ENCODE data around the gene LRRC39. TPM values are rescaled to one million over a fixed set of nuclear protein-coding genes. Genes with fewer than 3 reads are reported as not detected.

Gene LRRC39
- total RNA-seq, 1 donor from 2014 or later = 0.73 TPM

GRCh38 chr1:100109554-100110066 is 68.4 kb downstream of the LRRC39 start:
- Mint-ChIP-seq H3K36me3 (ENCODE audit: unreplicated experiment) (peaks cover 7% of the 10 kb centered on the region), H3K27me3 (ENCODE audit: unreplicated experiment) (no peaks in the 10 kb centered on the region), H3K4me1 (ENCODE audit: unreplicated experiment) (peaks cover 3% of the 10 kb centered on the region), H3K4me3 (ENCODE audit: unreplicated experiment) (no peak overlapping the region), H3K9me3 (ENCODE audit: unreplicated experiment) (no peaks in the 10 kb centered on the region), H3K27ac (ENCODE audit: unreplicated experiment) (no peak overlapping the region)
- no peak for DNase-seq (ENCODE audit: extremely low spot score, unreplicated experiment)
- no peak for TF ChIP-seq CTCF (IDR thresholded peaks at IDR 0.05)

GRCh38 chr1:100107696-100108095 is 70.4 kb downstream of the LRRC39 start:
- no peak overlapping the region for H3K27ac Mint-ChIP-seq (ENCODE audit: unreplicated experiment)
- no peak overlapping the region for H3K4me3 Mint-ChIP-seq (ENCODE audit: unreplicated experiment)
- no peaks in the 10 kb centered on the region for H3K27me3 Mint-ChIP-seq (ENCODE audit: unreplicated experiment)

GRCh38 chr1:100101564-100101963 is 76.5 kb downstream of the LRRC39 start:
- TF ChIP-seq CTCF (IDR thresholded peaks at IDR 0.05) = no peak
- Mint-ChIP-seq H3K36me3 (ENCODE audit: unreplicated experiment) (peaks cover 13% of the 10 kb centered on the region), H3K4me3 (ENCODE audit: unreplicated experiment) (no peak overlapping the region), H3K4me1 (ENCODE audit: unreplicated experiment) (no peaks in the 10 kb centered on the region), H3K27ac (ENCODE audit: unreplicated experiment) (no peak overlapping the region), H3K9me3 (ENCODE audit: unreplicated experiment) (no peaks in the 10 kb centered on the region), H3K27me3 (ENCODE audit: unreplicated experiment) (no peaks in the 10 kb centered on the region)
- no peak for DNase-seq (ENCODE audit: extremely low spot score, unreplicated experiment)

More at GRCh38 chr1:100107696-100108095, 70.4 kb downstream of the LRRC39 start:
- peaks cover 3% of the 10 kb centered on the region for H3K4me1 Mint-ChIP-seq (ENCODE audit: unreplicated experiment)
- no peak for DNase-seq (ENCODE audit: extremely low spot score, unreplicated experiment)
- H3K36me3 Mint-ChIP-seq (ENCODE audit: unreplicated experiment) = peaks cover 5% of the 10 kb centered on the region
- no peak for TF ChIP-seq CTCF (IDR thresholded peaks at IDR 0.05)
- H3K9me3 Mint-ChIP-seq (ENCODE audit: unreplicated experiment) = no peaks in the 10 kb centered on the region

- Mint-ChIP-seq H3K36me3 (ENCODE audit: unreplicated experiment) (peaks cover 10% of the 10 kb centered on the region), H3K4me3 (ENCODE audit: unreplicated experiment) (no peak overlapping the region), H3K27me3 (ENCODE audit: unreplicated experiment) (no peaks in the 10 kb centered on the region), H3K9me3 (ENCODE audit: unreplicated experiment) (peaks cover 5% of the 10 kb centered on the region), H3K4me1 (ENCODE audit: unreplicated experiment) (no peaks in the 10 kb centered on the region), H3K27ac (ENCODE audit: unreplicated experiment) (no peak overlapping the region)
- no peak for DNase-seq (ENCODE audit: extremely low spot score, unreplicated experiment)
- TF ChIP-seq CTCF (IDR thresholded peaks at IDR 0.05) = no peak
Measured at GRCh38 chr1:100100202-100100601, 77.9 kb downstream of the LRRC39 start.

Other genes starting within 250 kb of the LRRC39 start
- 14.0 and 21.3 TPM in 2 replicates for gene SLC35A3, start 208.3 kb downstream of the LRRC39 start, total RNA-seq
- gene SASS6, start 45.3 kb downstream of the LRRC39 start, total RNA-seq = 2.8 and 3.2 TPM in 2 replicates
- gene TRMT13, start 45.1 kb downstream of the LRRC39 start, total RNA-seq = 9.9 and 10.7 TPM in 2 replicates
- gene DBT, start 71.6 kb upstream of the LRRC39 start, total RNA-seq = 13.0 and 15.7 TPM in 2 replicates
- gene RTCA, start 88.0 kb upstream of the LRRC39 start, total RNA-seq = 30.0 and 30.5 TPM in 2 replicates
- gene CDC14A, start 174.2 kb upstream of the LRRC39 start, total RNA-seq = 2.8 and 3.9 TPM in 2 replicates

Measured in osteocyte (in vitro differentiated cells).